Measurements from ENCODE around the gene DERL3.

The DERL3 gene

DNA sequence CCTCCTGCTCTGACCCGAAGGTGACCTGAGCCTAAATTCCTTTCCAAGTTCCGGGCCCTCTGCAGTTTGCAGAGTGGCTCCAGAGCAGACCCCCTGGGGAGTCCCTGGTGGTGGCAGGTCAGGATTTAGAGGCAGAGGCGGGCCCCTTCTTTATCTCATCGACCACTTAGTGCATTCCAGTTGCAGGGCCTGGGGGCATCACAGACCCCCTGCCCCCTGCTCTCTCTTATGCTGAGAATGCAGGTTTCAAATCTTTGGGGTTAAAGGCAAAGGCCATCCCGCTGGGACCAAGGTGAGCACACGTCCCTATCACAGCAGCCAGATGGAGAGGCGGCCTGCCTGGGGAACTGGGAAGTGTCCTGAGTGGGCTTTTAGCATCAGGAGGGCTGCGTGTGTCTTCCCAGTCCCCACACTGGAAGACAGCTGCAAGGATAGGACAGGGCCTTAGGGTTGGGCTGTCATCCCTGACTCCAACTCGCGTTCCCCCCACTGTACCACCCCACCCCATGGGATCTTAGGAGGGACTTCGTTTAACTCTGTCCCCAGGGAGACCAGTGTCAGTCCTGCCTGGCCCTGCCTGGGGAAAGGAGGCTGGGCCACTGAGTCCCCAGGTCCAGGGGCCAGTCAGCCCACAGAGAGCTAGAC lies 11.3 kb downstream of the DERL3 start:
- Histone ChIP-seq H3K4me1 (ENCODE audit: insufficient read depth, low read length, severe bottlenecking) (peaks cover 9% of the 10 kb centered on the region), H3K9me2 (ENCODE audit: low read depth, low read length) (no peaks in the 10 kb centered on the region), H3K79me2 (ENCODE audit: insufficient read depth, low read length) (peaks cover 7% of the 10 kb centered on the region; the same call in 1 of the 2 replicates), H3K9me3 (ENCODE audit: low read length) (no peaks in the 10 kb centered on the region), H2AFZ (ENCODE audit: low read length) (no peak overlapping the region), H3K27me3 (ENCODE audit: insufficient read depth, low read length) (no peaks in the 10 kb centered on the region), H3K9ac (ENCODE audit: low read length) (no peak overlapping the region), H3K4me3 (ENCODE audit: low read depth, low read length, poor library complexity, severe bottlenecking) (no peak overlapping the region), H3F3A (ENCODE audit: insufficient read depth, low read length) (no peaks in the 10 kb centered on the region), H4K20me1 (ENCODE audit: insufficient read depth, low read length) (no peaks in the 10 kb centered on the region), H3K27ac (ENCODE audit: low read depth, low read length, poor library complexity, severe bottlenecking) (peak overlapping the region; percentile 79), H3K4me2 (ENCODE audit: low read length) (no peak overlapping the region), H3K36me3 (ENCODE audit: insufficient read depth, low read length) (peaks cover 97% of the 10 kb centered on the region)
- TF ChIP-seq EZH2 (IDR thresholded peaks at IDR 0.05; ENCODE audit: borderline replicate concordance, low read length) (no peak), CTCF (IDR thresholded peaks at IDR 0.05; ENCODE audit: low read length) (no peak)

DNA sequence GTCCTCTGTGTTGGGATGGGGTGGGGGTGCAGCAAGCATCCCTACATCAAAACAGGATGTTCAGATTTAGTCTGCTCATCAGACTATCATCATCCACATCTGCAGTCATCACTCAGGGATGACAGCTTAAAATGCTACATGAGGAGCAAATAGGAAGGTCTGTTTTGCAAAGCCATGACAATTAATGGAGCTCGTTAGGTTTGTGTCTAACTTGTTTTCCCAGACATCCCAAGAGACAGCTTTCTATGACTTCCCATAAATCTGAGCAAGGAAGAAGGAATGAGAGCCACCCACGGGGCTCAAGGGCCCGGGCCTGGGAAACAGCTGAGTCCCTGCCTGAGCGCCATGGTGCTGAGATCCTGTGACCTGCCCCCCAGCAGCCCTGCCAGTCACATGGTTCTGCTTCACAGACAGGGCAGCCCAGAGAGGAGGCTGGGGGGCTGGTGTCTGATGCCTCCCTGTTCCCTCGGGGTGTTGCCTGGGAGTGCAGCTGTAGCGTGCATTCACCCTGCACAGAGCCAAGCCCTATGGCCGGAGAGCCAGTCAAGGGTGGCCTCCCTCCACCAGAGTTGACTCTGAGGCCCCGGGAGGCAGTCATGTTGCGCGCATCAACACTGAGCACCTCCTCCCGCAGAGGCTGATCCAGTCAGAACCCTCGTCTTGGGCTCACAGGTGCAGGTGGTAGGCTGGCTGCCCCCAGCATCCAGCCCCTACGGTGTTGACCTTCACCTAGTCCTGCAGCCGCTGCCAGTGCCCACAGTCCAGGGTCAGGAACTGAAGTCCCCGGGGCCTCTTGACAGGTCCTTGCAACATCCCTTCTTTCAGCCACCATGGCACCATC lies 12.1 kb downstream of the DERL3 start:
- H4K20me1 ChIP-seq (ENCODE audit: insufficient read depth, low read length): no peaks in the 10 kb centered on the region
- peaks cover 9% of the 10 kb centered on the region for H3K4me1 ChIP-seq (ENCODE audit: insufficient read depth, low read length, severe bottlenecking)
- peaks cover 97% of the 10 kb centered on the region for H3K36me3 ChIP-seq (ENCODE audit: insufficient read depth, low read length)
- H3K27ac ChIP-seq (ENCODE audit: low read depth, low read length, poor library complexity, severe bottlenecking): peak overlapping the region; percentile 79
- no peak for TF ChIP-seq CTCF (IDR thresholded peaks at IDR 0.05; ENCODE audit: low read length)
- no peak for TF ChIP-seq EZH2 (IDR thresholded peaks at IDR 0.05; ENCODE audit: borderline replicate concordance, low read length)
- peaks cover 7% of the 10 kb centered on the region; the same call in 1 of the 2 replicates for H3K79me2 ChIP-seq (ENCODE audit: insufficient read depth, low read length)
- H3K4me3 ChIP-seq (ENCODE audit: low read depth, low read length, poor library complexity, severe bottlenecking): no peak overlapping the region
- H3K9ac ChIP-seq (ENCODE audit: low read length): no peak overlapping the region
- no peak overlapping the region for H2AFZ ChIP-seq (ENCODE audit: low read length)
- H3K4me2 ChIP-seq (ENCODE audit: low read length): no peak overlapping the region
- no peaks in the 10 kb centered on the region for H3F3A ChIP-seq (ENCODE audit: insufficient read depth, low read length)
- no peaks in the 10 kb centered on the region for H3K9me2 ChIP-seq (ENCODE audit: low read depth, low read length)
- H3K27me3 ChIP-seq (ENCODE audit: insufficient read depth, low read length): no peaks in the 10 kb centered on the region
- H3K9me3 ChIP-seq (ENCODE audit: low read length): no peaks in the 10 kb centered on the region

DNA sequence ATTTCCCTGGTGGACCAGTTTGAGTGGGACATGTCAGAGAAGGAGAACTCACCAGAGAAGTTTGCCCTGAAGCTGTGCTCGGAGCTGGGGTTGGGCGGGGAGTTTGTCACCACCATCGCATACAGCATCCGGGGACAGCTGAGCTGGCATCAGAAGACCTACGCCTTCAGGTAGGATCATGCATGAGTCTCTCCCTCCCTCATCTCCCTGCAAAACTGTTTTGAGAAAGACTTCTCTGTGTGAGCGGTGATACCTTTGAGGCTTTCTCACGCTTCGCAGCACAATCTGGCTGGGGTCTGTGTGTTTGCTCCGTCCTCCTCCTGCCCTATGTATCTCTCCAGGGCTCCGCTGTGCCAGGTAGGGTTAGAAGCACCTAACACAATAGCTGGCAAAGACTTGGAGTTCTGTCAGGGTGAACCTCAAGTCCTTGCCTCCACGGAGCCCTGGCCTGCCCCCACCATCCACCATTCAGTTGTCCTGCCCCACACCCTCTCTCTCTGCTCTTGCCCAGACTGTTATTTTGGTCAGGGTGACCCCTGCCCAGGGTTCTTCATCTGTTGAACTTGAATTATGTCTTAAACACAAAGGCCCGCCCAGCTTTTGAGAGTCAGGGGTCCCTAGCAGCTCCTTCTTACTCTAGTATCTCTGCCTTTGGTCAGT lies 13.4 kb downstream of the DERL3 start:
- H3K36me3 ChIP-seq (ENCODE audit: insufficient read depth, low read length): peaks cover 98% of the 10 kb centered on the region
- H3K79me2 ChIP-seq (ENCODE audit: insufficient read depth, low read length): peaks cover 6% of the 10 kb centered on the region; the same call in 1 of the 2 replicates
- H3K4me2 ChIP-seq (ENCODE audit: low read length): no peak overlapping the region
- no peaks in the 10 kb centered on the region for H3K27me3 ChIP-seq (ENCODE audit: insufficient read depth, low read length)
- no peak overlapping the region for H2AFZ ChIP-seq (ENCODE audit: low read length)
- H3K9me2 ChIP-seq (ENCODE audit: low read depth, low read length): no peaks in the 10 kb centered on the region
- H3K4me1 ChIP-seq (ENCODE audit: insufficient read depth, low read length, severe bottlenecking): peaks cover 12% of the 10 kb centered on the region
- TF ChIP-seq CTCF (IDR thresholded peaks at IDR 0.05; ENCODE audit: low read length) (no peak), EZH2 (IDR thresholded peaks at IDR 0.05; ENCODE audit: borderline replicate concordance, low read length) (no peak)
- peak overlapping the region; percentile 23; the same call in 1 of the 2 replicates for H3K9ac ChIP-seq (ENCODE audit: low read length)
- no peaks in the 10 kb centered on the region for H3F3A ChIP-seq (ENCODE audit: insufficient read depth, low read length)
- no peaks in the 10 kb centered on the region for H4K20me1 ChIP-seq (ENCODE audit: insufficient read depth, low read length)
- H3K9me3 ChIP-seq (ENCODE audit: low read length): no peaks in the 10 kb centered on the region
- H3K27ac ChIP-seq (ENCODE audit: low read depth, low read length, poor library complexity, severe bottlenecking): peak overlapping the region; percentile 79
- no peak overlapping the region for H3K4me3 ChIP-seq (ENCODE audit: low read depth, low read length, poor library complexity, severe bottlenecking)
